ENCODE results near the gene DCAF8.

GRCh38 chr1:160216301-160216700 lies 46.0 kb downstream of the DCAF8 start:
- TF ChIP-seq CTCF (IDR thresholded peaks at IDR 0.05 in 2 of 3, conservative IDR thresholded peaks at IDR 0.05 in 1 of 3; ENCODE audit: borderline replicate concordance in 1 of 3, insufficient read depth in 1 of 3, low read depth in 2 of 3, low read length in 2 of 3) = no peak
- no peak for TF ChIP-seq REST (IDR thresholded peaks at IDR 0.05; ENCODE audit: low read depth)
- TF ChIP-seq EZH2 (IDR thresholded peaks at IDR 0.05) = no peak
- TF ChIP-seq YY1 (IDR thresholded peaks at IDR 0.05; ENCODE audit: extremely low read depth, insufficient replicate concordance, low read depth, low read length) = no peak
- no peak for TF ChIP-seq POLR2A (IDR thresholded peaks at IDR 0.05; ENCODE audit: borderline replicate concordance, extremely low read depth, insufficient read depth, insufficient read length)
- TF ChIP-seq SRF (IDR thresholded peaks at IDR 0.05; ENCODE audit: low read depth) = no peak
- no peak for TF ChIP-seq RAD21 (IDR thresholded peaks at IDR 0.05; ENCODE audit: low read depth)
